HEK293 (cell line): ENCODE data around the gene ZBTB17.

Source experiments
- BCL6B ChIP-seq: fragments of 450-650 bp; formaldehyde crosslinking; IDR thresholded peaks from 2 replicates; pipeline ENCODE4 v1.5.1; 2017; ENCODE audit warnings: missing biosample characterization, missing genetic modification characterization
- EGR2 ChIP-seq: fragments of 450-650 bp; formaldehyde crosslinking; IDR thresholded peaks from 2 replicates; pipeline ENCODE4 v1.5.1; 2016; ENCODE audit warnings: low read depth, missing biosample characterization, missing genetic modification characterization
- KLF9 ChIP-seq: fragments of 450-650 bp; formaldehyde crosslinking; IDR thresholded peaks from 2 replicates; pipeline ENCODE4 v1.5.1; 2016; ENCODE audit warnings: missing biosample characterization, missing genetic modification characterization, low read depth
- MZF1 ChIP-seq: fragments of 450-650 bp; formaldehyde crosslinking; IDR thresholded peaks from 2 replicates; pipeline ENCODE4 v1.5.1; 2017; ENCODE audit warnings: missing biosample characterization, missing genetic modification characterization, borderline replicate concordance
- OVOL3 ChIP-seq: fragments of 450-650 bp; formaldehyde crosslinking; IDR thresholded peaks from 2 replicates; pipeline ENCODE4 v1.5.1; 2016; ENCODE audit warnings: missing biosample characterization, missing genetic modification characterization
- PRDM1 ChIP-seq: fragments of 450-650 bp; formaldehyde crosslinking; IDR thresholded peaks from 2 replicates; pipeline ENCODE4; 2016; ENCODE audit warnings: missing biosample characterization, missing genetic modification characterization
- PRDM4 ChIP-seq: fragments of 450-650 bp; formaldehyde crosslinking; IDR thresholded peaks from 2 replicates; pipeline ENCODE4 v1.5.1; 2017; ENCODE audit warnings: missing biosample characterization, missing genetic modification characterization
- YY1 ChIP-seq: fragments of 450-650 bp; formaldehyde crosslinking; IDR thresholded peaks from 2 replicates; pipeline ENCODE4 v1.5.1; 2018; ENCODE audit warnings: missing biosample characterization, missing genetic modification characterization
- YY2 ChIP-seq: fragments of 450-650 bp; formaldehyde crosslinking; IDR thresholded peaks from 2 replicates; pipeline ENCODE4 v1.5.1; 2016; ENCODE audit warnings: missing biosample characterization, missing genetic modification characterization
- ZBTB48 ChIP-seq: fragments of 450-650 bp; formaldehyde crosslinking; IDR thresholded peaks from 2 replicates; pipeline ENCODE4 v1.5.1; 2016; ENCODE audit warnings: missing biosample characterization, missing genetic modification characterization
- ZNF114 ChIP-seq: fragments of 450-650 bp; formaldehyde crosslinking; IDR thresholded peaks from 2 replicates; pipeline ENCODE4 v1.5.0; 2017; ENCODE audit warnings: missing biosample characterization, missing genetic modification characterization
- ZNF146 ChIP-seq: fragments of 450-650 bp; formaldehyde crosslinking; IDR thresholded peaks from 2 replicates; pipeline ENCODE4 v1.5.1; 2016; ENCODE audit warnings: missing biosample characterization, missing genetic modification characterization
- ZNF175 ChIP-seq: fragments of 450-650 bp; formaldehyde crosslinking; IDR thresholded peaks from 2 replicates; pipeline ENCODE4 v1.5.1; 2016; ENCODE audit warnings: missing biosample characterization, missing genetic modification characterization
- ZNF2 ChIP-seq: fragments of 450-650 bp; formaldehyde crosslinking; IDR thresholded peaks from 2 replicates; pipeline ENCODE4 v1.5.1; 2016; ENCODE audit warnings: missing biosample characterization, missing genetic modification characterization
- ZNF24 ChIP-seq: fragments of 450-650 bp; formaldehyde crosslinking; IDR thresholded peaks from 2 replicates; pipeline ENCODE4 v1.5.1; 2016; ENCODE audit warnings: missing biosample characterization, missing genetic modification characterization
- ZNF488 ChIP-seq: fragments of 450-650 bp; formaldehyde crosslinking; IDR thresholded peaks from 2 replicates; pipeline ENCODE4 v1.5.1; 2016; ENCODE audit warnings: missing biosample characterization, missing genetic modification characterization
- ZNF580 ChIP-seq: fragments of 450-650 bp; formaldehyde crosslinking; IDR thresholded peaks from 2 replicates; pipeline ENCODE4 v1.5.1; 2016; ENCODE audit warnings: missing biosample characterization, missing genetic modification characterization
- ZNF585B ChIP-seq: fragments of 450-650 bp; formaldehyde crosslinking; IDR thresholded peaks from 2 replicates; pipeline ENCODE4 v1.5.1; 2016; ENCODE audit warnings: missing biosample characterization, missing genetic modification characterization
- ZNF677 ChIP-seq: fragments of 450-650 bp; IDR thresholded peaks from 2 replicates; pipeline ENCODE4 v1.5.0; 2018; ENCODE audit warnings: missing biosample characterization, mild to moderate bottlenecking, missing genetic modification characterization, moderate library complexity
- ZNF76 ChIP-seq: fragments of 450-650 bp; formaldehyde crosslinking; IDR thresholded peaks from 2 replicates; pipeline ENCODE4; 2016; ENCODE audit warnings: low read depth, missing biosample characterization, missing genetic modification characterization, borderline replicate concordance
- ZNF830 ChIP-seq: fragments of 450-650 bp; IDR thresholded peaks from 2 replicates; pipeline ENCODE4 v1.5.0; 2018; ENCODE audit warnings: missing biosample characterization, missing genetic modification characterization, low read depth, mild to moderate bottlenecking, moderate library complexity
- ZNF843 ChIP-seq: fragments of 450-650 bp; formaldehyde crosslinking; IDR thresholded peaks from 2 replicates; pipeline ENCODE4 v1.5.1; 2016; ENCODE audit warnings: missing biosample characterization, missing genetic modification characterization
- ZXDB ChIP-seq: fragments of 450-650 bp; formaldehyde crosslinking; IDR thresholded peaks from 2 replicates; pipeline ENCODE4 v1.5.1; 2016; ENCODE audit warnings: missing biosample characterization, missing genetic modification characterization
- TF ChIP-seq, protein P1 (sequence below): fragments of 450-650 bp; formaldehyde crosslinking; IDR thresholded peaks from 2 replicates; pipeline ENCODE4 v1.5.1; 2016; ENCODE audit warnings: missing biosample characterization, missing genetic modification characterization, borderline replicate concordance
- TF ChIP-seq, protein P2 (sequence below): fragments of 450-650 bp; formaldehyde crosslinking; IDR thresholded peaks from 2 replicates; pipeline ENCODE4 v1.5.1; 2016; ENCODE audit warnings: missing biosample characterization, missing genetic modification characterization
- TF ChIP-seq, protein P3 (sequence below): fragments of 450-650 bp; formaldehyde crosslinking; IDR thresholded peaks from 2 replicates; pipeline ENCODE4 v1.5.1; 2016; ENCODE audit warnings: missing biosample characterization, missing genetic modification characterization

Gene ZBTB17

DNA sequence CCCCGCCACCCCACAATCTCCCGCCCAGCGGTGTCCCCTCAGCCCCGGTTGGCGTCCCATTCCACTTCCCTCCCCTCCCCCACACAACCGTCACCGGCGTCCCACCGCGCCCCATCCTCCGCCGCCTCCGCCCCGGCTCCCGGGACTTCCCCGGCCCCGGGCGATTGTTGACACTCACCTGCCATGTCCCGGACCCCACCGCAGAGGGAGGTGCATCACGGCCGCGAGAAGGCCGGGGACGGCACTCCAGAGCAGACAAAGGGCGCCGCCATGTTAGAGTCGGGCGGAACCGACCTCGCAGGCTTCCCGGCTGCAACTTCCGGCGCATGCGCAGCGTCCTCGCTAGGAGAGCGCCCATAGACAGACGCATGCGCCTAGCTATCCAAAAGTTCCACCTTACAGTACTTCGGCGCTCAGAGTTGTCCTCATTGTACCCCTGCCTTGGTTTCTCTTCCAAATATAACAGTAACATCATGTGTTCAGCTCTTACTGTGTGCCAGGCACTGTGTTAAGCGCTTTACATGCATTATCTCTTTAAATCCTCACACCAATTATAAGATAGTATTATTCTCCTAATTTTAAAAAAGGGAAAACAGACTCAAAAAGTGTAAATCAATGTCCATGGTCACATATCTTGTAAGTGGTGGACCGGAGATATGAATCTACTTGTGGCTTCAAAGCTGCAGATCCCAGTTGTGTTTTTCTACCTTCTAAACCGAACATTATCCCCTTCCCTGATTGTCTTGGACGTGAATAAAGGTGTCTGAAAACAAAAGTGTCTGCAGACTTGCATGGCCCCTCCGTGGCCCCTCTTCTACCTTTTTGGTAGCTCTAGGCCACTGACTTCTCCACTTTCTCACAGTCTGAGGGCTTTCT lies at the start of gene ZBTB17 (continued):
- TF ChIP-seq, protein P1, sequence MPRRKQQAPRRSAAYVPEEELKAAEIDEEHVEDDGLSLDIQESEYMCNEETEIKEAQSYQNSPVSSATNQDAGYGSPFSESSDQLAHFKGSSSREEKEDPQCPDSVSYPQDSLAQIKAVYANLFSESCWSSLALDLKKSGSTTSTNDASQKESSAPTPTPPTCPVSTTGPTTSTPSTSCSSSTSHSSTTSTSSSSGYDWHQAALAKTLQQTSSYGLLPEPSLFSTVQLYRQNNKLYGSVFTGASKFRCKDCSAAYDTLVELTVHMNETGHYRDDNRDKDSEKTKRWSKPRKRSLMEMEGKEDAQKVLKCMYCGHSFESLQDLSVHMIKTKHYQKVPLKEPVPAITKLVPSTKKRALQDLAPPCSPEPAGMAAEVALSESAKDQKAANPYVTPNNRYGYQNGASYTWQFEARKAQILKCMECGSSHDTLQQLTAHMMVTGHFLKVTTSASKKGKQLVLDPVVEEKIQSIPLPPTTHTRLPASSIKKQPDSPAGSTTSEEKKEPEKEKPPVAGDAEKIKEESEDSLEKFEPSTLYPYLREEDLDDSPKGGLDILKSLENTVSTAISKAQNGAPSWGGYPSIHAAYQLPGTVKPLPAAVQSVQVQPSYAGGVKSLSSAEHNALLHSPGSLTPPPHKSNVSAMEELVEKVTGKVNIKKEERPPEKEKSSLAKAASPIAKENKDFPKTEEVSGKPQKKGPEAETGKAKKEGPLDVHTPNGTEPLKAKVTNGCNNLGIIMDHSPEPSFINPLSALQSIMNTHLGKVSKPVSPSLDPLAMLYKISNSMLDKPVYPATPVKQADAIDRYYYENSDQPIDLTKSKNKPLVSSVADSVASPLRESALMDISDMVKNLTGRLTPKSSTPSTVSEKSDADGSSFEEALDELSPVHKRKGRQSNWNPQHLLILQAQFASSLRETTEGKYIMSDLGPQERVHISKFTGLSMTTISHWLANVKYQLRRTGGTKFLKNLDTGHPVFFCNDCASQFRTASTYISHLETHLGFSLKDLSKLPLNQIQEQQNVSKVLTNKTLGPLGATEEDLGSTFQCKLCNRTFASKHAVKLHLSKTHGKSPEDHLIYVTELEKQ (tag by site-specific recombination), result no peak
- TF ChIP-seq EGR2 (tag by site-specific recombination) (peak; percentile 86), PRDM4 (tag by site-specific recombination) (0 out of 2 replicates have a peak, but pooled peaks have one; percentile 55), MZF1 (tag by site-specific recombination) (no peak), ZNF2 (tag by site-specific recombination) (peak; percentile 59; the same call in 1 of the 2 replicates), PRDM1 (tag by site-specific recombination) (peak; percentile 59; the same call in 1 of the 2 replicates), ZNF76 (peak; percentile 98), YY1 (peak; percentile 99), ZNF114 (tag by site-specific recombination) (no peak), ZBTB48 (tag by site-specific recombination) (no peak), ZNF488 (tag by site-specific recombination) (no peak), ZNF580 (peak; percentile 79), ZNF677 (tag by site-specific recombination) (no peak), ZNF146 (tag by site-specific recombination) (peak; percentile 24; the same call in 1 of the 2 replicates), ZNF830 (no peak), KLF9 (tag by site-specific recombination) (peak; percentile 63; the same call in 1 of the 2 replicates), ZNF843 (tag by site-specific recombination) (peak; percentile 65; the same call in 1 of the 2 replicates), OVOL3 (peak; percentile 67; the same call in 1 of the 2 replicates), ZNF585B (tag by site-specific recombination) (no peak), ZXDB (tag by site-specific recombination) (peak; percentile 94), ZNF175 (tag by site-specific recombination) (no peak), ZNF24 (0 out of 2 replicates have a peak, but pooled peaks have one; percentile 15), BCL6B (tag by site-specific recombination) (no peak), YY2 (tag by site-specific recombination) (peak; percentile 91)
- TF ChIP-seq, protein P2, sequence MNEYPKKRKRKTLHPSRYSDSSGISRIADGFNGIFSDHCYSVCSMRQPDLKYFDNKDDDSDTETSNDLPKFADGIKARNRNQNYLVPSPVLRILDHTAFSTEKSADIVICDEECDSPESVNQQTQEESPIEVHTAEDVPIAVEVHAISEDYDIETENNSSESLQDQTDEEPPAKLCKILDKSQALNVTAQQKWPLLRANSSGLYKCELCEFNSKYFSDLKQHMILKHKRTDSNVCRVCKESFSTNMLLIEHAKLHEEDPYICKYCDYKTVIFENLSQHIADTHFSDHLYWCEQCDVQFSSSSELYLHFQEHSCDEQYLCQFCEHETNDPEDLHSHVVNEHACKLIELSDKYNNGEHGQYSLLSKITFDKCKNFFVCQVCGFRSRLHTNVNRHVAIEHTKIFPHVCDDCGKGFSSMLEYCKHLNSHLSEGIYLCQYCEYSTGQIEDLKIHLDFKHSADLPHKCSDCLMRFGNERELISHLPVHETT (tag by site-specific recombination), result peak; percentile 85
- TF ChIP-seq, protein P3, sequence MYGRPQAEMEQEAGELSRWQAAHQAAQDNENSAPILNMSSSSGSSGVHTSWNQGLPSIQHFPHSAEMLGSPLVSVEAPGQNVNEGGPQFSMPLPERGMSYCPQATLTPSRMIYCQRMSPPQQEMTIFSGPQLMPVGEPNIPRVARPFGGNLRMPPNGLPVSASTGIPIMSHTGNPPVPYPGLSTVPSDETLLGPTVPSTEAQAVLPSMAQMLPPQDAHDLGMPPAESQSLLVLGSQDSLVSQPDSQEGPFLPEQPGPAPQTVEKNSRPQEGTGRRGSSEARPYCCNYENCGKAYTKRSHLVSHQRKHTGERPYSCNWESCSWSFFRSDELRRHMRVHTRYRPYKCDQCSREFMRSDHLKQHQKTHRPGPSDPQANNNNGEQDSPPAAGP (tag by site-specific recombination), result no peak; the same call in 1 of the 2 replicates
